IMR-90 (cell line): ENCODE results near the gene RANBP9. TPM values are rescaled to one million over a fixed set of nuclear protein-coding genes. Genes with fewer than 3 reads are reported as not detected.

ENCODE experiments used
- ATAC-seq: fragments of 200-7000 bp; cut with Tn5 transposase; 2 replicates; pipeline ENCODE4 v1.9.1; 2020; ENCODE audit warnings: low read depth, mild to moderate bottlenecking, moderate library complexity
- BruUV-seq: library from RNA; stranded (reverse); fragments of 400-500 nt; replicated peaks from 2 replicates; lab custom pipeline; 2021; lab: Mats Ljungman, UMichigan
- CTCF ChIA-PET: fragments of 300-600 bp; formaldehyde crosslinking; extraction: SDS; loops from one replicate; lab custom pipeline; 2021; ENCODE audit warnings: antibody characterized with exemption; lab: Yijun Ruan, JAX
- POLR2A ChIA-PET: fragments of 300-600 bp; sonication (Branson Sonifier 250); formaldehyde crosslinking; loops from one replicate; lab custom pipeline; 2022; ENCODE audit warnings: antibody characterized with exemption; ENCODE audit not compliant: unreplicated experiment; lab: Charles Lee
- DNase-seq: peaks from one replicate; pipeline ENCODE4 v3.0.0; 2013
- H2AFZ ChIP-seq: replicated peaks from 2 replicates; pipeline ENCODE3; 2013; ENCODE audit warnings: low read length, mild to moderate bottlenecking; ENCODE audit not compliant: poor library complexity
- H2AK5ac ChIP-seq: 2 replicates; pipeline ENCODE4 v1.6.1; 2013; ENCODE audit warnings: low read depth, low read length, inconsistent platforms
- H2AK9ac ChIP-seq: replicated peaks from 2 replicates; pipeline ENCODE3; 2013; ENCODE audit warnings: mild to moderate bottlenecking, low read depth, low read length, moderate library complexity; ENCODE audit not compliant: poor library complexity
- H2BK120ac ChIP-seq: 2 replicates; pipeline ENCODE4 v1.6.1; 2013; ENCODE audit warnings: low read depth, low read length, inconsistent platforms
- H2BK15ac ChIP-seq: 3 replicates; pipeline ENCODE4 v1.6.1; 2013; ENCODE audit warnings: low read depth, low read length, inconsistent platforms
- H2BK20ac ChIP-seq: 2 replicates; pipeline ENCODE4 v1.6.1; 2013; ENCODE audit warnings: low read depth, mild to moderate bottlenecking, inconsistent platforms, low read length, moderate library complexity
- H2BK5ac ChIP-seq: 2 replicates; pipeline ENCODE4 v1.6.1; 2013; ENCODE audit warnings: mild to moderate bottlenecking, low read depth, low read length, inconsistent platforms; ENCODE audit not compliant: poor library complexity, severe bottlenecking
- H3K14ac ChIP-seq: replicated peaks from 2 replicates; pipeline ENCODE4 v1.6.1; 2013; ENCODE audit warnings: low read depth, low read length, inconsistent platforms
- H3K18ac ChIP-seq: 2 replicates; pipeline ENCODE4 v1.6.1; 2013; ENCODE audit warnings: low read depth, low read length, control low read depth
- H3K23ac ChIP-seq: 2 replicates; pipeline ENCODE4 v1.6.1; 2013; ENCODE audit warnings: low read depth, low read length, inconsistent platforms
- H3K27ac ChIP-seq: 2 replicates; pipeline ENCODE4 v1.5.1; 2013; ENCODE audit warnings: mild to moderate bottlenecking, control low read depth, low read length; ENCODE audit not compliant: insufficient read depth
- H3K27me3 ChIP-seq: 2 replicates; pipeline ENCODE4 v1.6.1; 2013; ENCODE audit warnings: low read length; ENCODE audit not compliant: control insufficient read depth, insufficient read depth
- H3K36me3 ChIP-seq: 2 replicates; pipeline ENCODE4 v1.6.1; 2013; ENCODE audit warnings: low read length, mixed read lengths; ENCODE audit not compliant: control insufficient read depth, insufficient read depth
- H3K4ac ChIP-seq: 2 replicates; pipeline ENCODE4 v1.6.1; 2013; ENCODE audit warnings: low read depth, low read length, inconsistent platforms
- H3K4me1 ChIP-seq: 2 replicates; pipeline ENCODE4 v1.6.1; 2013; ENCODE audit warnings: low read length, mixed read lengths; ENCODE audit not compliant: control insufficient read depth, insufficient read depth
- H3K4me2 ChIP-seq: 2 replicates; pipeline ENCODE4 v1.6.1; 2013; ENCODE audit warnings: low read depth, mild to moderate bottlenecking, control low read depth, low read length, moderate library complexity
- H3K4me3 ChIP-seq: 2 replicates; pipeline ENCODE4 v1.5.1; 2013; ENCODE audit warnings: low read depth, mild to moderate bottlenecking, control low read depth, low read length, moderate library complexity; ENCODE audit not compliant: insufficient read depth
- H3K56ac ChIP-seq: 2 replicates; pipeline ENCODE4 v1.6.1; 2013; ENCODE audit warnings: low read length, inconsistent platforms; ENCODE audit not compliant: insufficient read depth; ENCODE audit errors: extremely low read depth
- H3K79me1 ChIP-seq, 2 experiments: 2 replicates each; pipeline ENCODE4 v1.6.1; 2013; ENCODE audit warnings: low read length in 2 of 2, inconsistent platforms in 1 of 2, low read depth in 1 of 2
- H3K9ac ChIP-seq: 2 replicates; pipeline ENCODE4 v1.6.1; 2013; ENCODE audit warnings: low read depth, low read length, control low read depth
- H3K9me1 ChIP-seq: 2 replicates; pipeline ENCODE4 v1.6.1; 2013; ENCODE audit warnings: low read length, inconsistent platforms; ENCODE audit not compliant: insufficient read depth
- H3K9me3 ChIP-seq: 2 replicates; pipeline ENCODE4 v1.6.1; 2013; ENCODE audit warnings: low read length; ENCODE audit not compliant: control insufficient read depth, insufficient read depth
- H4K20me1 ChIP-seq: 2 replicates; pipeline ENCODE4 v1.6.1; 2013; ENCODE audit warnings: low read length, inconsistent platforms; ENCODE audit not compliant: insufficient read depth
- H4K5ac ChIP-seq: 2 replicates; pipeline ENCODE4 v1.6.1; 2013; ENCODE audit warnings: mild to moderate bottlenecking, low read depth, low read length, control low read depth
- H4K8ac ChIP-seq, 2 experiments: 2 replicates each; pipeline ENCODE4 v1.6.1; 2013; ENCODE audit warnings: low read depth in 2 of 2, low read length in 2 of 2, control low read depth in 1 of 2, inconsistent platforms in 1 of 2
- H4K91ac ChIP-seq: 2 replicates; pipeline ENCODE4 v1.6.1; 2013; ENCODE audit warnings: low read depth, low read length, inconsistent platforms; ENCODE audit not compliant: insufficient read depth
- BHLHE40 ChIP-seq: fragments of 150-350 bp; IDR thresholded peaks from 2 replicates; pipeline ENCODE4 v1.6.1; 2016; ENCODE audit warnings: mild to moderate bottlenecking, low read depth, low read length
- CEBPB ChIP-seq: IDR thresholded peaks from 2 replicates; pipeline ENCODE4 v1.6.1; 2012; ENCODE audit warnings: low read depth, low read length, improper control_type of control experiment
- CTCF ChIP-seq: conservative IDR thresholded peaks from 2 replicates; pipeline ENCODE4 v1.5.1; 2012; ENCODE audit warnings: mild to moderate bottlenecking, low read depth, low read length, improper control_type of control experiment
- ELK1 ChIP-seq: fragments of 150-350 bp; IDR thresholded peaks from 2 replicates; pipeline ENCODE4 v1.6.1; 2016; ENCODE audit warnings: low read depth, mild to moderate bottlenecking, low read length, moderate library complexity, borderline replicate concordance
- FOS ChIP-seq: fragments of 150-350 bp; IDR thresholded peaks from 2 replicates; pipeline ENCODE4 v1.6.1; 2016; ENCODE audit warnings: low read depth, low read length
- RFX5 ChIP-seq: IDR thresholded peaks from 2 replicates; pipeline ENCODE4 v1.8.0; 2012; ENCODE audit warnings: low read depth, mild to moderate bottlenecking, low read length, moderate library complexity
- SMC3 ChIP-seq: fragments of 150-350 bp; IDR thresholded peaks from 2 replicates; pipeline ENCODE4 v1.6.1; 2016; ENCODE audit warnings: low read depth, mild to moderate bottlenecking, antibody characterized with exemption, low read length, moderate library complexity
- USF2 ChIP-seq: fragments of 150-350 bp; IDR thresholded peaks from 2 replicates; pipeline ENCODE4 v1.6.1; 2017; ENCODE audit warnings: mild to moderate bottlenecking, antibody characterized with exemption, low read length, low read depth
- WGBS, 2 experiments: methylation state at CpG; one replicate each; pipeline versions ENCODE4 v1.1.5 to v1.1.7; 2013; ENCODE audit warnings: missing lambda C conversion rate in 2 of 2; ENCODE audit not compliant: insufficient read length in 1 of 2; ENCODE audit errors: extremely low coverage in 2 of 2; 5-methylcytosine and 5-hydroxymethylcytosine counted together
- dilution Hi-C: fragments of 300-500 bp; cut with HindIII; formaldehyde crosslinking; loops from one replicate; pipeline ENCODE4 v1.14.3; 2018; ENCODE audit warnings: low sequenced_read_pairs; ENCODE audit not compliant: unreplicated experiment
- in situ Hi-C: fragments of 300-500 bp; cut with MboI; formaldehyde crosslinking; loops from 3 replicates; pipeline ENCODE4 v1.14.3; 2019; ENCODE audit warnings: low sequenced_read_pairs, inconsistent platforms, mixed read lengths
- intact Hi-C: fragments of 100-400 bp; cut with micrococcal nuclease; formaldehyde crosslinking; loops from 2 replicates; pipeline ENCODE4 v1.10.0; 2022
- polyA plus RNA-seq, 3 experiments: library from polyadenylated mRNA; depleted of rRNA; stranded (reverse); fragments of >200 nt; gene quantifications; 2 replicates each; pipeline ENCODE4 v1.2.3, GENCODE V29; 2012; ENCODE audit warnings: low replicate concordance in 1 of 3
- total RNA-seq: library from RNA; depleted of rRNA; stranded (reverse); fragments of >200 nt; gene quantifications from 2 replicates; pipeline ENCODE4 v1.2.3, GENCODE V29; 2012

The RANBP9 gene
- total and polyA plus RNA-seq, 2 of the 4 experiments (the other 2 are of a cell fraction) = 17.7 to 27.8 TPM

GRCh38 chr6:13589801-13590200 is 121.8 kb downstream of the RANBP9 start:
- no peak for TF ChIP-seq CTCF
- no peak for TF ChIP-seq BHLHE40
- TF ChIP-seq SMC3 = no peak
- no peak for TF ChIP-seq ELK1
- TF ChIP-seq USF2 = no peak
- TF ChIP-seq CEBPB = no peak
- no peak for TF ChIP-seq FOS
- no peak for TF ChIP-seq RFX5
- Histone ChIP-seq H3K4me3 (no peak overlapping the region), H3K56ac (no peak overlapping the region), H3K79me1 (peaks cover 0 to 11% of the 10 kb centered on the region in 2 experiments; a peak in 2 of 4 replicates), H2AFZ (no peak overlapping the region), H3K27me3 (no peaks in the 10 kb centered on the region), H3K27ac (no peak overlapping the region), H2AK5ac (no peak overlapping the region), H3K9me1 (peaks cover 13% of the 10 kb centered on the region), H3K4me2 (no peak overlapping the region), H3K9me3 (no peaks in the 10 kb centered on the region), H2AK9ac (no peak overlapping the region), H4K91ac (no peak overlapping the region), H3K4me1 (peaks cover 18% of the 10 kb centered on the region), H2BK120ac (no peak overlapping the region), H4K20me1 (no peaks in the 10 kb centered on the region; the same call in 1 of the 2 replicates), H3K23ac (no peak overlapping the region), H2BK20ac (no peak overlapping the region), H4K8ac (no peak overlapping the region), H3K14ac (no peak overlapping the region), H3K36me3 (peaks cover 14% of the 10 kb centered on the region), H3K4ac (no peak overlapping the region), H2BK5ac (no peak overlapping the region), H4K5ac (no peak overlapping the region), H3K9ac (no peak overlapping the region), H3K18ac (no peak overlapping the region), H2BK15ac (no peak overlapping the region)
- dilution Hi-C loops (no loop called here), intact Hi-C loops (no loop called here), in situ Hi-C loops (no loop called here)
- CTCF ChIA-PET = no interaction called here
- WGBS, 2 experiments = no CpG with 5 or more reads among the region's 9 CpGs
- POLR2A ChIA-PET = no interaction called here
- no TSS peak for BruUV-seq
- ATAC-seq (no peak), DNase-seq (no peak)
